CD4-positive, CD25-positive, alpha-beta regulatory T cell (primary cell): Measurements from ENCODE around the gene TEX38. TPM values are rescaled to one million over a fixed set of nuclear protein-coding genes. Genes with fewer than 3 reads are reported as not detected.

Experiments used
- ATAC-seq, 2 donors: fragments of 150-1000 bp; cut with Tn5 transposase; one replicate each; pipeline ENCODE4 v1.10.0; 2021; ENCODE audit warnings: low read depth in 2 of 2, moderate number of reproducible peaks in 2 of 2, moderate library complexity in 1 of 2
- DNase-seq, 3 donors: peaks; one replicate each; pipeline versions ENCODE4 v3.0.0 to v3.0.0-alpha.2; 2012 to 2022; ENCODE audit warnings: mixed read lengths in 1 of 3
- H3K27ac ChIP-seq: one replicate; pipeline ENCODE4 v1.7.0; 2013; ENCODE audit warnings: mild to moderate bottlenecking, low read length; ENCODE audit not compliant: insufficient read depth, poor library complexity, severe bottlenecking
- H3K27me3 ChIP-seq: one replicate; pipeline ENCODE4 v1.7.0; 2013; ENCODE audit warnings: low read length; ENCODE audit not compliant: control insufficient read depth, insufficient read depth
- H3K36me3 ChIP-seq: one replicate; pipeline ENCODE4 v1.7.0; 2013; ENCODE audit warnings: mild to moderate bottlenecking, low read length, moderate library complexity; ENCODE audit not compliant: control insufficient read depth, insufficient read depth
- H3K4me1 ChIP-seq: 2 replicates; pipeline ENCODE4 v1.7.0; 2013; ENCODE audit warnings: mild to moderate bottlenecking, low read length; ENCODE audit not compliant: insufficient read depth, control insufficient read depth, poor library complexity, severe bottlenecking
- H3K4me3 ChIP-seq: one replicate; pipeline ENCODE4 v1.7.0; 2013; ENCODE audit warnings: low read depth, mild to moderate bottlenecking, low read length, moderate library complexity
- H3K9me3 ChIP-seq, 2 experiments: 1 replicate in 1 of 2; 2 replicates in 1 of 2; pipeline ENCODE4 v1.7.0; 2013; ENCODE audit warnings: low read length in 2 of 2, mild to moderate bottlenecking in 1 of 2, moderate library complexity in 1 of 2; ENCODE audit not compliant: control insufficient read depth in 2 of 2
- H3K27ac Mint-ChIP-seq, 3 donors: one replicate each; pipeline ENCODE4 v1.8.0; 2020 to 2022; ENCODE audit warnings: mild to moderate bottlenecking in 3 of 3, mixed read lengths in 3 of 3, moderate library complexity in 2 of 3
- H3K27me3 Mint-ChIP-seq: one replicate; pipeline ENCODE4 v1.8.0; 2022; ENCODE audit warnings: mild to moderate bottlenecking, mixed read lengths
- H3K36me3 Mint-ChIP-seq: one replicate; pipeline ENCODE4 v1.8.0; 2020; ENCODE audit warnings: mixed read lengths
- H3K4me1 Mint-ChIP-seq, 4 donors: one replicate each; pipeline ENCODE4 v1.8.0; 2020 to 2022; ENCODE audit warnings: mixed read lengths in 4 of 4, mild to moderate bottlenecking in 1 of 4
- H3K4me3 Mint-ChIP-seq, 4 donors: one replicate each; pipeline ENCODE4 v1.8.0; 2020 to 2022; ENCODE audit warnings: mild to moderate bottlenecking in 4 of 4, mixed read lengths in 4 of 4, moderate library complexity in 3 of 4
- H3K9me3 Mint-ChIP-seq, 7 donors: one replicate each; pipeline ENCODE4 v1.8.0; 2020 to 2022; ENCODE audit warnings: mixed read lengths in 7 of 7, mild to moderate bottlenecking in 3 of 7, moderate library complexity in 2 of 7
- polyA plus RNA-seq, 4 donors: library from polyadenylated mRNA; unstranded; fragments of 300-500 nt; fragmentation: Illumina TruSeq; gene quantifications; one replicate each; pipeline ENCODE4 v1.2.3, GENCODE V29; 2021
- total RNA-seq: library from RNA; stranded (reverse); gene quantifications from one replicate; pipeline ENCODE4 v1.2.3, GENCODE V29; 2022

TEX38 gene
- total and polyA plus RNA-seq, 5 donors from 2014 or later: not detected

- Mint-ChIP-seq H3K4me1 (peaks cover 8 to 32% (median 24%) of the 10 kb centered on the region in 4 donors), H3K27ac (peak within 1 kb of the TSS; percentile 32 to 92 (median 86)), H3K4me3 (peak within 1 kb of the TSS; percentile 85 to 93 (median 90)), H3K27me3 (no peaks in the 10 kb centered on the region), H3K36me3 (peaks cover 11% of the 10 kb centered on the region), H3K9me3 (no peaks in the 10 kb centered on the region)
- peaks cover 18% of the 10 kb centered on the region for H3K36me3 ChIP-seq
- DNase-seq (peak; percentile 34 to 81 (median 57)), ATAC-seq (peak; percentile 81 to 83)
- peaks cover 18% of the 10 kb centered on the region for H3K4me1 ChIP-seq
- no peaks in the 10 kb centered on the region for H3K9me3 ChIP-seq
- H3K27me3 ChIP-seq: no peaks in the 10 kb centered on the region
- peak within 1 kb of the TSS; percentile 85 for H3K4me3 ChIP-seq
- peak within 1 kb of the TSS; percentile 66 for H3K27ac ChIP-seq
Observed at GRCh38 chr1:46667782-46668760, 3.6 kb upstream of the TEX38 start, which contains the start of gene ATPAF1. ATPAF1 (minus strand) TSS chr1:46668364; CDS start chr1:46668322, 42 bp downstream.

- peaks cover 18% of the 10 kb centered on the region for H3K4me1 ChIP-seq
- no peak overlapping the region for H3K4me3 ChIP-seq
- DNase-seq (no peak), ATAC-seq (no peak)
- Mint-ChIP-seq H3K4me1 (peaks cover 8 to 24% (median 20%) of the 10 kb centered on the region in 4 donors), H3K4me3 (no peak overlapping the region), H3K27ac (no peak overlapping the region), H3K9me3 (no peaks in the 10 kb centered on the region), H3K27me3 (no peaks in the 10 kb centered on the region), H3K36me3 (peaks cover under 1% of the 10 kb centered on the region)
- H3K9me3 ChIP-seq: no peaks in the 10 kb centered on the region
- H3K27ac ChIP-seq: no peak overlapping the region
- H3K27me3 ChIP-seq: no peaks in the 10 kb centered on the region
- peaks cover 2% of the 10 kb centered on the region for H3K36me3 ChIP-seq
Observed at GRCh38 chr1:46670134-46670533, 1.5 kb upstream of the TEX38 start.

GRCh38 chr1:46672696-46673095 lies 1.0 kb downstream of the TEX38 start:
- no peaks in the 10 kb centered on the region for H3K9me3 Mint-ChIP-seq
- peaks cover 0 to 27% (median 24%) of the 10 kb centered on the region in 4 donors for H3K4me1 Mint-ChIP-seq
- ATAC-seq (no peak), DNase-seq (no peak)
- Histone ChIP-seq H3K36me3 (peaks cover 7% of the 10 kb centered on the region), H3K27ac (no peak overlapping the region), H3K4me3 (no peak overlapping the region), H3K27me3 (no peaks in the 10 kb centered on the region), H3K9me3 (no peaks in the 10 kb centered on the region), H3K4me1 (peaks cover 12% of the 10 kb centered on the region)
- peaks cover 7% of the 10 kb centered on the region for H3K36me3 Mint-ChIP-seq
- no peaks in the 10 kb centered on the region for H3K27me3 Mint-ChIP-seq
- peak overlapping the region in 1 of 3 donors; percentile 67 for H3K27ac Mint-ChIP-seq
- H3K4me3 Mint-ChIP-seq: no peak overlapping the region

GRCh38 chr1:46673749-46674182 lies 2.1 kb downstream of the TEX38 start:
- Mint-ChIP-seq H3K4me1 (peaks cover 0 to 28% (median 24%) of the 10 kb centered on the region in 4 donors), H3K36me3 (peaks cover 17% of the 10 kb centered on the region), H3K4me3 (no peak overlapping the region), H3K9me3 (no peaks in the 10 kb centered on the region), H3K27ac (peak overlapping the region in 2 of 3 donors; percentile 23 to 44), H3K27me3 (no peaks in the 10 kb centered on the region)
- DNase-seq (peak in 1 of 3 donors; percentile 43), ATAC-seq (peak; percentile 50 to 54)
- no peaks in the 10 kb centered on the region for H3K9me3 ChIP-seq
- H3K27me3 ChIP-seq: no peaks in the 10 kb centered on the region
- H3K4me1 ChIP-seq: peaks cover 12% of the 10 kb centered on the region
- H3K36me3 ChIP-seq: peaks cover 17% of the 10 kb centered on the region
- H3K4me3 ChIP-seq: no peak overlapping the region
- H3K27ac ChIP-seq: no peak overlapping the region

- peaks cover 0 to 28% (median 24%) of the 10 kb centered on the region in 4 donors for H3K4me1 Mint-ChIP-seq
- peak overlapping the region; percentile 75 for H3K4me3 ChIP-seq
- H3K9me3 Mint-ChIP-seq: no peaks in the 10 kb centered on the region
- peaks cover 31% of the 10 kb centered on the region for H3K36me3 Mint-ChIP-seq
- H3K27ac ChIP-seq: peak overlapping the region; percentile 78
- H3K9me3 ChIP-seq: no peaks in the 10 kb centered on the region
- peaks cover 35% of the 10 kb centered on the region for H3K36me3 ChIP-seq
- H3K4me1 ChIP-seq: peaks cover 12% of the 10 kb centered on the region
- peak overlapping the region; percentile 91 to 95 (median 92) for H3K27ac Mint-ChIP-seq
- H3K4me3 Mint-ChIP-seq: peak overlapping the region; percentile 2 to 62 (median 44)
- no peaks in the 10 kb centered on the region for H3K27me3 ChIP-seq
- no peaks in the 10 kb centered on the region for H3K27me3 Mint-ChIP-seq
- peak; percentile 73 to 75 for ATAC-seq
- peak in 2 of 3 donors; percentile 14 to 76 for DNase-seq
Observed at GRCh38 chr1:46675549-46676314, 4.1 kb downstream of the TEX38 start.

GRCh38 chr1:46676531-46676930 lies 4.9 kb downstream of the TEX38 start:
- H3K4me1 ChIP-seq: peaks cover 12% of the 10 kb centered on the region
- ATAC-seq (no peak), DNase-seq (no peak)
- H3K9me3 ChIP-seq: no peaks in the 10 kb centered on the region
- Mint-ChIP-seq H3K36me3 (peaks cover 37% of the 10 kb centered on the region), H3K27me3 (no peaks in the 10 kb centered on the region), H3K4me3 (peak overlapping the region in 1 of 4 donors; percentile 32), H3K27ac (peak overlapping the region; percentile 91 to 95 (median 92)), H3K9me3 (no peaks in the 10 kb centered on the region), H3K4me1 (peaks cover 0 to 28% (median 24%) of the 10 kb centered on the region in 4 donors)
- peaks cover 43% of the 10 kb centered on the region for H3K36me3 ChIP-seq
- H3K4me3 ChIP-seq: peak overlapping the region; percentile 75
- H3K27ac ChIP-seq: peak overlapping the region; percentile 78
- no peaks in the 10 kb centered on the region for H3K27me3 ChIP-seq

- no peak for ATAC-seq
- H3K36me3 Mint-ChIP-seq: peaks cover 45% of the 10 kb centered on the region
- H3K36me3 ChIP-seq: peaks cover 51% of the 10 kb centered on the region
- no peak for DNase-seq
- H3K4me1 Mint-ChIP-seq: peaks cover 0 to 28% (median 24%) of the 10 kb centered on the region in 4 donors
- no peaks in the 10 kb centered on the region for H3K27me3 Mint-ChIP-seq
- H3K9me3 ChIP-seq: no peaks in the 10 kb centered on the region
- H3K4me1 ChIP-seq: peaks cover 12% of the 10 kb centered on the region
- H3K4me3 ChIP-seq: no peak overlapping the region
- no peak overlapping the region for H3K4me3 Mint-ChIP-seq
- H3K27ac Mint-ChIP-seq: peak overlapping the region in 2 of 3 donors; percentile 91 to 92
- H3K27me3 ChIP-seq: no peaks in the 10 kb centered on the region
- H3K9me3 Mint-ChIP-seq: no peaks in the 10 kb centered on the region
- peak overlapping the region; percentile 42 for H3K27ac ChIP-seq
Observed at GRCh38 chr1:46677339-46677738, 5.7 kb downstream of the TEX38 start.
